Glutamatergic neuron (in vitro differentiated cells): Measurements from ENCODE around the gene ANO4. TPM values are rescaled to one million over a fixed set of nuclear protein-coding genes. Genes with fewer than 3 reads are reported as not detected.

ENCODE experiments used
- DNase-seq: peaks from one replicate; pipeline ENCODE4 v3.0.0; 2022
- H3K27ac Mint-ChIP-seq: one replicate; pipeline ENCODE4 v1.8.0; 2020; ENCODE audit warnings: mild to moderate bottlenecking, mixed read lengths, inconsistent platforms; ENCODE audit not compliant: unreplicated experiment
- H3K27me3 Mint-ChIP-seq: one replicate; pipeline ENCODE4 v1.8.0; 2020; ENCODE audit warnings: mild to moderate bottlenecking, moderate library complexity, mixed read lengths, inconsistent platforms; ENCODE audit not compliant: unreplicated experiment
- H3K36me3 Mint-ChIP-seq: one replicate; pipeline ENCODE4 v1.8.0; 2020; ENCODE audit warnings: mild to moderate bottlenecking, mixed read lengths, inconsistent platforms; ENCODE audit not compliant: unreplicated experiment
- H3K4me1 Mint-ChIP-seq: one replicate; pipeline ENCODE4 v1.8.0; 2020; ENCODE audit warnings: mild to moderate bottlenecking, low read depth, mixed read lengths, inconsistent platforms; ENCODE audit not compliant: unreplicated experiment
- H3K4me3 Mint-ChIP-seq: one replicate; pipeline ENCODE4 v1.8.0; 2020; ENCODE audit warnings: mild to moderate bottlenecking, mixed read lengths, inconsistent platforms; ENCODE audit not compliant: unreplicated experiment
- H3K9me3 Mint-ChIP-seq: one replicate; pipeline ENCODE4 v1.8.0; 2020; ENCODE audit warnings: mild to moderate bottlenecking, moderate library complexity, mixed read lengths, inconsistent platforms; ENCODE audit not compliant: unreplicated experiment
- total RNA-seq: library from RNA; stranded (reverse); fragmentation: NEBNext Ultra II Directional; extraction: Animal tissue kit (Norgen Biotek cat#: 25700); gene quantifications from one replicate; pipeline ENCODE4 v1.2.1, GENCODE V29; 2021; ENCODE audit not compliant: unreplicated experiment
- TF ChIP-seq, protein P1 (sequence below): fragments of 200-600 bp; sonication (generic); IDR thresholded peaks from one replicate; pipeline ENCODE4 v1.5.0; 2021; ENCODE audit not compliant: partially characterized antibody, unreplicated experiment

Gene ANO4
- total RNA-seq, 1 donor from 2014 or later: 38.0 TPM

DNA sequence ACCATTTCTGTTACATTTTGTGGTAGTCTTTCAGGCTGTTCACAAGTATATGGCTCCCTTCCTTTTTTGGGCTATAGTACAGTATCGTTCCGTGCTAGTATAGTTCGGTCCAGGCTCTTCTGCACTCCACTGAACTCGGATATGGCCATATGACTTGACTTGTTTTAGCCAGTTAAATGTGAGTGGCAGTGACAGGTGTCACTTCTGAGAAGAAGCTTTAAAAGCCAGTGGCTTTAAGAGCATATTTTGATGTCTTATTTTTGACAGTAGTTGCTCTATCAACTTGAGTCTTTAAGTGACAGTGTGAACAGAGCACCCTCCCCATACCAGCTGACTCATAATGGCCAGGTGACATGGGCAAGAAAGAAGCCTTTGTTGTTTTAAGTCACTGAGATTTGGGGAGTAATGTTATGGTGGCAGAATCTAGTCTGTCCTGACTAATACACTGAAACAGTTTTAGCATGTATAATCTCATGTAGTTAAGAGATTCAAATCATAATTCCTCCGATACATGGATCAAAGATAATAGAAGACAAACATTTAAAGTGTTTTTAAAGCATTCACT is 64.6 kb downstream of the ANO4 start:
- H3K27me3 Mint-ChIP-seq: peaks cover 5% of the 10 kb centered on the region
- no peak overlapping the region for H3K4me3 Mint-ChIP-seq
- TF ChIP-seq, protein P1, sequence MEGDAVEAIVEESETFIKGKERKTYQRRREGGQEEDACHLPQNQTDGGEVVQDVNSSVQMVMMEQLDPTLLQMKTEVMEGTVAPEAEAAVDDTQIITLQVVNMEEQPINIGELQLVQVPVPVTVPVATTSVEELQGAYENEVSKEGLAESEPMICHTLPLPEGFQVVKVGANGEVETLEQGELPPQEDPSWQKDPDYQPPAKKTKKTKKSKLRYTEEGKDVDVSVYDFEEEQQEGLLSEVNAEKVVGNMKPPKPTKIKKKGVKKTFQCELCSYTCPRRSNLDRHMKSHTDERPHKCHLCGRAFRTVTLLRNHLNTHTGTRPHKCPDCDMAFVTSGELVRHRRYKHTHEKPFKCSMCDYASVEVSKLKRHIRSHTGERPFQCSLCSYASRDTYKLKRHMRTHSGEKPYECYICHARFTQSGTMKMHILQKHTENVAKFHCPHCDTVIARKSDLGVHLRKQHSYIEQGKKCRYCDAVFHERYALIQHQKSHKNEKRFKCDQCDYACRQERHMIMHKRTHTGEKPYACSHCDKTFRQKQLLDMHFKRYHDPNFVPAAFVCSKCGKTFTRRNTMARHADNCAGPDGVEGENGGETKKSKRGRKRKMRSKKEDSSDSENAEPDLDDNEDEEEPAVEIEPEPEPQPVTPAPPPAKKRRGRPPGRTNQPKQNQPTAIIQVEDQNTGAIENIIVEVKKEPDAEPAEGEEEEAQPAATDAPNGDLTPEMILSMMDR: no peak
- peaks cover 2% of the 10 kb centered on the region for H3K9me3 Mint-ChIP-seq
- no peaks in the 10 kb centered on the region for H3K36me3 Mint-ChIP-seq
- H3K4me1 Mint-ChIP-seq: no peaks in the 10 kb centered on the region
- H3K27ac Mint-ChIP-seq: no peak overlapping the region
- no peak for DNase-seq

DNA sequence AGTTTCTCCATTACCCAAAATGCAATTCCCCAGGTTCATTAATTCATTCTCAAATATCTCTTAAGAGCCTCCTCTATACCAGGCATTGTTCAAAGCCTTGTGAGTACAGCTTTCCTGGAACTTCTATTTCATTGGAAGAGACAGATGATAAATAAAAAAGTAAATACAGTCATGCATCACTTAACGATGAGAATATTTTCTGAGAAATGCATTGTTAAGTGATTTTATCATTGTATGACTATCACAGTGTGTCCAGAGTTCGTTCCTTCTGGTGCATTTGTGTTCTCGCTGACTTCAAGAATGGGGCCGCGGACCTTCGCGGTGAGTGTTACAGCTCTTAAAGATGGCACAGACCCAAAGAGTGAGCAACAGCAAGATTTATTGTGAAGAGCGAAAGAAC is 66.0 kb downstream of the ANO4 start:
- H3K4me3 Mint-ChIP-seq: no peak overlapping the region

DNA sequence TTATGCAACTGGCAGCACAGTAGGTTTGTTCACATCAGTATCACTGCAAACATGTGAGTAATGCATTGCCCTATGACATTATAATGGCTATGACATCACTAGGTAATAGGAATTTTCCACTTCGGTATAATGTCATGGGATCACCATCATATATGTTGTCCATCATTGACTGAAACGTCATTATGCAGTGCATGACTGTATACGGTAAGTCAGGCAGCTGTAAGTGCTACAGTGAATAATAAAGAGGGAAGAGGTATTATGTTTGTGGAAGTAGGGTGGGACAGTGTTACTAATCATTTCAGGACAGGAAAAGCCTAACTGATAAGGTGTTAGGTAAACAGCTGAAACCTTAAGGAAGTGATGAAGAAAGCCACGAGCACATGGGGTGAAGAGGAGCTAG is 68.1 kb downstream of the ANO4 start:
- TF ChIP-seq, protein P1: no peak
- peaks cover 5% of the 10 kb centered on the region for H3K27me3 Mint-ChIP-seq
- H3K4me3 Mint-ChIP-seq: no peak overlapping the region
- no peaks in the 10 kb centered on the region for H3K4me1 Mint-ChIP-seq
- peaks cover 6% of the 10 kb centered on the region for H3K9me3 Mint-ChIP-seq
- no peak for DNase-seq
- no peaks in the 10 kb centered on the region for H3K36me3 Mint-ChIP-seq
- H3K27ac Mint-ChIP-seq: no peak overlapping the region

More for the DNA sequence above, 66.0 kb downstream of the ANO4 start:
- Mint-ChIP-seq H3K4me1 (no peaks in the 10 kb centered on the region), H3K9me3 (peaks cover 6% of the 10 kb centered on the region), H3K27me3 (peaks cover 5% of the 10 kb centered on the region), H3K36me3 (no peaks in the 10 kb centered on the region), H3K27ac (no peak overlapping the region)
- DNase-seq: no peak
- TF ChIP-seq, protein P1: no peak

DNA sequence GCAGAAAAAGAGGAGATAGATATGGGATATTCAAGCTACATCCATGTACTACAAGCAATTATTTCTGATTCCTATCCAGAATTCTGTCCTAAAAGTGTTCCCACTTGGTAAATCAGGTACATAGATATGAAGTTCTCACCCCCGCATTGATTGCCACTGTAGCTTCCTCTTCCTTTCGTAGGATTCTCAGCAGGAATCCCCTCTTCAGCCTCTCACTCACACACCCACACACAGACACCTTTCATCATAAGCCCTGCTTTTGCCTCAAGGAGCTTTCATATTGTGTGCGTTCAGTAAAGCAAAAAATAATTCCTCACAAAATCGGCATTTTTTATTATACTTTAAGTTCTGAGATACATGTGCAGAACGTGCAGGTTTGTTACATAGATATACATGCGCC is 69.8 kb downstream of the ANO4 start:
- peaks cover 6% of the 10 kb centered on the region for H3K27me3 Mint-ChIP-seq
- peaks cover 6% of the 10 kb centered on the region for H3K9me3 Mint-ChIP-seq
- H3K36me3 Mint-ChIP-seq: no peaks in the 10 kb centered on the region
- H3K4me1 Mint-ChIP-seq: no peaks in the 10 kb centered on the region
- H3K4me3 Mint-ChIP-seq: no peak overlapping the region
- no peak for DNase-seq
- H3K27ac Mint-ChIP-seq: no peak overlapping the region
- TF ChIP-seq, protein P1: no peak

DNA sequence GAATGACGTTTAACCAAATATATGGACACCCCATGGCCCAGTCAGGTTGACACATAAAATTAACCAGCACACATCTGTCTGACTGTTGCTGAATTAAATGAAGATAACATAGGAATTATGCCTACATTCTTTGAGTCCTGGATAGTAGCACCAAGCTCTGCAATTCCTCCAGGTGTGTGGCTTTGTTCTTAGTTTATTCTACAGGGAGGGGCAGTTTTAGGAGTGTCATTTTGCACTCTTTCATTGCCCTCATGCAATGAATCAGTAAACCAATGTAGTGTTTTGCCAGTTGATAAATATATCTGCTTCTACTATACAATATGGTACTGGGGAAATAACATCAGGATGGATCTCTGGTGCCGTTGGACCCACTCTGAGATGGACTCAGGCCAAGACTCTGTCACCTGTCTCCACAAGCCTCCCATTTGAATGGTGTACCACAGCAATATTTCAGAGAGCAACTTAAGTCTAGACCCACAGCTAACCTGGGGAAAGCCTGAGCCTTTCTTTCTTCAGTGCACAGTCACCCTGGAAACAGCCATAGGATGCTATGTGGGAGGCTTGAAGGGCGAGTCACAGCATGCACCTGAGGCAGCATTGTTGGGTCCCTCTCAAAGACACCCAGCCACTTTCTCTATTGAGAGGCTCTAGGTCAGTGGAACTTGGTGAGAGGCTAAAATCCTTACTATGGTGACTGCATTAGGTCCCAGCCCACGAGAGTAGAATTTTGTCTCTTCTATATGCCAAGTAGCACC is 73.2 kb downstream of the ANO4 start:
- H3K27ac Mint-ChIP-seq: no peak overlapping the region
- TF ChIP-seq, protein P1: no peak
- peaks cover 6% of the 10 kb centered on the region for H3K27me3 Mint-ChIP-seq
- no peaks in the 10 kb centered on the region for H3K4me1 Mint-ChIP-seq
- H3K4me3 Mint-ChIP-seq: no peak overlapping the region
- H3K36me3 Mint-ChIP-seq: no peaks in the 10 kb centered on the region
- H3K9me3 Mint-ChIP-seq: peaks cover 6% of the 10 kb centered on the region
- no peak for DNase-seq
